Measurements from ENCODE around the gene NME7. TPM values are rescaled to one million over a fixed set of nuclear protein-coding genes. Genes with fewer than 3 reads are reported as not detected.

Gene NME7
- polyA plus RNA-seq, 1 of the 3 experiments (the other 2 are of a cell fraction): 13.7 TPM

DNA sequence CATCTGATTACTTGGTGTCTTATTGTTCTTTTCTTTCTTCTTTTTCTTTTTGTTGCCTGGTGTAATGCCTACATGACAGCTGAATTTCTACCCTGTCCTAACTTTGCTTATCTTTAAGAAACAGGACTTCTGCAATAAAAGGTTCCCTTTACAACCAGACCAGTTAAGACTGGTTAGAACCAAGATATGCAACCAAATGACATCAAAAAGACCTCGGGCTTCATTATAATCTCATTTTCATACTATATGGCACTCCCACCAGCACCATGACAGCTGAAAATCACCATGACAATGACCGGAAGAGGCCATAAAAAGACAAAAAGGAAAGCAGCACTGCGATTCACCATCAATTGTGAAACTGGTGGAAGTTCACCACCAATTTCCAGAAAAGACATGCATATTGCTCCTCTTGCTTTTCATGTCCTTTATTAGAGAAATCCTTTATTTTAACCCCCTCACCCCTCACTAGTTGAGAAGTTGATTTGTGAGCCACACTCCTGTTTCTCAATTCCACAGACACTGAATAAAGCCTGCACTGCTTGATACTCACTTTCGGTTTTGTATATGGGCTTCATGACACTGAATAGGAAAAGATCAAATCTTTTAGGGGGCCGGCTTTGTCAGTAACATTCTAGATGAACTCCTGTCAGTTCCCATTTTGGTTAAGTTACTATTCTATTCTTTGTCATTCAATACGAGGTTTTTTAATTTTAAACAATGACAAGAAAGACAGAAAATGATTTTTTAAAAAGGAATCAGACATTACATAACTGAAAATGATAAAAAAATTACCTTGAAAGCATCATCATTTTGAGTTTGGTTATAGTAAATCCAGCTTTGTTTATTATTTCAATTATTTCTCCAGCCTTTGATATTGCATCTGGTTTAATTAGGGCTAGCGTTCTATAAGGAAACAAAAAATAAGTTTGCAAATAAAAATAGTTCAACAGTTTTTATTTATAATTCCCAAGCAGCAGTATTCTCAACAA lies 58.1 kb downstream of the NME7 start:
- Histone ChIP-seq H3K79me2 (ENCODE audit: insufficient read depth) (0 out of 2 replicates have a peak, but pooled peaks cover 3% of the 10 kb centered on the region), H3K27me3 (ENCODE audit: insufficient read depth) (no peaks in the 10 kb centered on the region), H3K9me3 (no peaks in the 10 kb centered on the region), H3K27ac (ENCODE audit: low read depth in 2 of 2, low read length in 1 of 2) (no peak overlapping the region), H3K4me3 (ENCODE audit: low read depth in 2 of 2, low read length in 1 of 2) (no peak overlapping the region), H3K4me2 (no peak overlapping the region), H3K9ac (no peak overlapping the region), H3F3A (replicated peaks; ENCODE audit: insufficient read depth) (peaks cover 18% of the 10 kb centered on the region), H3K36me3 (replicated peaks in 1 of 2; ENCODE audit: control insufficient read depth in 1 of 2, insufficient read depth in 2 of 2, low read length in 1 of 2) (peaks cover 9 to 24% of the 10 kb centered on the region in 2 experiments), H3K4me1 (ENCODE audit: control insufficient read depth in 1 of 2, insufficient read depth in 2 of 2, low read depth in 1 of 2, low read length in 1 of 2) (peaks cover 2 to 16% of the 10 kb centered on the region in 2 experiments; a peak in 3 of 4 replicates), H3K9me2 (no peaks in the 10 kb centered on the region), H2AFZ (ENCODE audit: low read depth) (no peak overlapping the region), H4K20me1 (ENCODE audit: insufficient read depth) (no peaks in the 10 kb centered on the region)
- no peak for DNase-seq
- TF ChIP-seq TEAD4 (IDR thresholded peaks at IDR 0.05; ENCODE audit: borderline replicate concordance, insufficient read depth) (no peak), SMC3 (IDR thresholded peaks at IDR 0.05; ENCODE audit: low read depth, low read length) (no peak), JUND (IDR thresholded peaks at IDR 0.05) (no peak)
- TF ChIP-seq, protein P1, sequence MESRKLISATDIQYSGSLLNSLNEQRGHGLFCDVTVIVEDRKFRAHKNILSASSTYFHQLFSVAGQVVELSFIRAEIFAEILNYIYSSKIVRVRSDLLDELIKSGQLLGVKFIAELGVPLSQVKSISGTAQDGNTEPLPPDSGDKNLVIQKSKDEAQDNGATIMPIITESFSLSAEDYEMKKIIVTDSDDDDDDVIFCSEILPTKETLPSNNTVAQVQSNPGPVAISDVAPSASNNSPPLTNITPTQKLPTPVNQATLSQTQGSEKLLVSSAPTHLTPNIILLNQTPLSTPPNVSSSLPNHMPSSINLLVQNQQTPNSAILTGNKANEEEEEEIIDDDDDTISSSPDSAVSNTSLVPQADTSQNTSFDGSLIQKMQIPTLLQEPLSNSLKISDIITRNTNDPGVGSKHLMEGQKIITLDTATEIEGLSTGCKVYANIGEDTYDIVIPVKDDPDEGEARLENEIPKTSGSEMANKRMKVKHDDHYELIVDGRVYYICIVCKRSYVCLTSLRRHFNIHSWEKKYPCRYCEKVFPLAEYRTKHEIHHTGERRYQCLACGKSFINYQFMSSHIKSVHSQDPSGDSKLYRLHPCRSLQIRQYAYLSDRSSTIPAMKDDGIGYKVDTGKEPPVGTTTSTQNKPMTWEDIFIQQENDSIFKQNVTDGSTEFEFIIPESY (IDR thresholded peaks at IDR 0.05; ENCODE audit: borderline replicate concordance, low read depth): no peak
- TF ChIP-seq, protein P2, sequence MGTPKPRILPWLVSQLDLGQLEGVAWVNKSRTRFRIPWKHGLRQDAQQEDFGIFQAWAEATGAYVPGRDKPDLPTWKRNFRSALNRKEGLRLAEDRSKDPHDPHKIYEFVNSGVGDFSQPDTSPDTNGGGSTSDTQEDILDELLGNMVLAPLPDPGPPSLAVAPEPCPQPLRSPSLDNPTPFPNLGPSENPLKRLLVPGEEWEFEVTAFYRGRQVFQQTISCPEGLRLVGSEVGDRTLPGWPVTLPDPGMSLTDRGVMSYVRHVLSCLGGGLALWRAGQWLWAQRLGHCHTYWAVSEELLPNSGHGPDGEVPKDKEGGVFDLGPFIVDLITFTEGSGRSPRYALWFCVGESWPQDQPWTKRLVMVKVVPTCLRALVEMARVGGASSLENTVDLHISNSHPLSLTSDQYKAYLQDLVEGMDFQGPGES (IDR thresholded peaks at IDR 0.05; ENCODE audit: low read depth, low read length): no peak
- TF ChIP-seq, protein P3, sequence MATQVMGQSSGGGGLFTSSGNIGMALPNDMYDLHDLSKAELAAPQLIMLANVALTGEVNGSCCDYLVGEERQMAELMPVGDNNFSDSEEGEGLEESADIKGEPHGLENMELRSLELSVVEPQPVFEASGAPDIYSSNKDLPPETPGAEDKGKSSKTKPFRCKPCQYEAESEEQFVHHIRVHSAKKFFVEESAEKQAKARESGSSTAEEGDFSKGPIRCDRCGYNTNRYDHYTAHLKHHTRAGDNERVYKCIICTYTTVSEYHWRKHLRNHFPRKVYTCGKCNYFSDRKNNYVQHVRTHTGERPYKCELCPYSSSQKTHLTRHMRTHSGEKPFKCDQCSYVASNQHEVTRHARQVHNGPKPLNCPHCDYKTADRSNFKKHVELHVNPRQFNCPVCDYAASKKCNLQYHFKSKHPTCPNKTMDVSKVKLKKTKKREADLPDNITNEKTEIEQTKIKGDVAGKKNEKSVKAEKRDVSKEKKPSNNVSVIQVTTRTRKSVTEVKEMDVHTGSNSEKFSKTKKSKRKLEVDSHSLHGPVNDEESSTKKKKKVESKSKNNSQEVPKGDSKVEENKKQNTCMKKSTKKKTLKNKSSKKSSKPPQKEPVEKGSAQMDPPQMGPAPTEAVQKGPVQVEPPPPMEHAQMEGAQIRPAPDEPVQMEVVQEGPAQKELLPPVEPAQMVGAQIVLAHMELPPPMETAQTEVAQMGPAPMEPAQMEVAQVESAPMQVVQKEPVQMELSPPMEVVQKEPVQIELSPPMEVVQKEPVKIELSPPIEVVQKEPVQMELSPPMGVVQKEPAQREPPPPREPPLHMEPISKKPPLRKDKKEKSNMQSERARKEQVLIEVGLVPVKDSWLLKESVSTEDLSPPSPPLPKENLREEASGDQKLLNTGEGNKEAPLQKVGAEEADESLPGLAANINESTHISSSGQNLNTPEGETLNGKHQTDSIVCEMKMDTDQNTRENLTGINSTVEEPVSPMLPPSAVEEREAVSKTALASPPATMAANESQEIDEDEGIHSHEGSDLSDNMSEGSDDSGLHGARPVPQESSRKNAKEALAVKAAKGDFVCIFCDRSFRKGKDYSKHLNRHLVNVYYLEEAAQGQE (IDR thresholded peaks at IDR 0.05; ENCODE audit: low read depth, low read length): no peak
- TF ChIP-seq, protein P4, sequence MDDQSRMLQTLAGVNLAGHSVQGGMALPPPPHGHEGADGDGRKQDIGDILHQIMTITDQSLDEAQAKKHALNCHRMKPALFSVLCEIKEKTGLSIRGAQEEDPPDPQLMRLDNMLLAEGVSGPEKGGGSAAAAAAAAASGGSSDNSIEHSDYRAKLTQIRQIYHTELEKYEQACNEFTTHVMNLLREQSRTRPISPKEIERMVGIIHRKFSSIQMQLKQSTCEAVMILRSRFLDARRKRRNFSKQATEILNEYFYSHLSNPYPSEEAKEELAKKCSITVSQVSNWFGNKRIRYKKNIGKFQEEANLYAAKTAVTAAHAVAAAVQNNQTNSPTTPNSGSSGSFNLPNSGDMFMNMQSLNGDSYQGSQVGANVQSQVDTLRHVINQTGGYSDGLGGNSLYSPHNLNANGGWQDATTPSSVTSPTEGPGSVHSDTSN (IDR thresholded peaks at IDR 0.05): no peak
- ChIA-PET POLR2A (no interaction called here), CTCF (interaction anchor here (1.0 to 1.7 kb wide), 2 partner anchors 76 to 706 kb away, joined by 3 to 7 read pairs; no protein-coding TSS in a partner anchor)
- 90% methylated on average over 7 of the region's 7 CpGs for WGBS (ENCODE audit: low lambda C conversion rate)

Data from SK-N-SH (cell line).